GM21423 (cell line): ENCODE measurements around the gene ITGB3BP.
"Not testable (repeated sequence)": the region's sequence is repeated elsewhere in the genome, so short reads cannot be mapped to it uniquely, and the experiment has no call there.

Experiments
- ATAC-seq: cut with Tn5 transposase; IDR thresholded peaks from one replicate; pipeline ENCODE4 v1.9.1; 2021; ENCODE audit warnings: mild to moderate bottlenecking, moderate library complexity; ENCODE audit not compliant: unreplicated experiment

Gene ITGB3BP

GRCh38 chr1:63423649-63424048, 99.4 kb downstream of the ITGB3BP start:
- no peak for ATAC-seq

GRCh38 chr1:63420746-63421145, 102.3 kb downstream of the ITGB3BP start:
- not testable (repeated sequence) for ATAC-seq

- no peak for ATAC-seq
These were observed 104.9 kb downstream of the ITGB3BP start for GRCh38 chr1:63418101-63418500.

- no peak for ATAC-seq
These were observed 108.2 kb downstream of the ITGB3BP start for GRCh38 chr1:63414691-63415365.

- ATAC-seq, result no peak
These were observed 109.6 kb downstream of the ITGB3BP start for GRCh38 chr1:63413394-63413793.

GRCh38 chr1:63411066-63411465, 112.0 kb downstream of the ITGB3BP start:
- ATAC-seq, result no peak

- ATAC-seq, result no peak
These were observed 114.7 kb downstream of the ITGB3BP start for GRCh38 chr1:63408331-63408730.

- ATAC-seq, result no peak
These were observed 116.0 kb downstream of the ITGB3BP start for GRCh38 chr1:63407002-63407401.

GRCh38 chr1:63405987-63406386, 117.0 kb downstream of the ITGB3BP start:
- no peak for ATAC-seq

- no peak for ATAC-seq
These were observed 118.0 kb downstream of the ITGB3BP start for GRCh38 chr1:63405021-63405420.

- no peak for ATAC-seq
These were observed 119.6 kb downstream of the ITGB3BP start for GRCh38 chr1:63403386-63403785.

- ATAC-seq, result no peak
These were observed 121.1 kb downstream of the ITGB3BP start for GRCh38 chr1:63401945-63402344.
